MM.1S (cell line): ENCODE data around the gene PROKR1.

Source experiments
- CTCF ChIP-seq: fragments of 300-600 bp; sonication (generic); IDR thresholded peaks from 2 replicates; pipeline ENCODE4 v1.5.1; 2016; ENCODE audit warnings: antibody characterized with exemption, low read length, mixed read lengths
- EZH2 ChIP-seq: fragments of 300-600 bp; sonication (generic); optimal IDR thresholded peaks from 2 replicates; pipeline ENCODE3; 2017; ENCODE audit warnings: low read depth, mild to moderate bottlenecking, antibody characterized with exemption, low read length, mixed read lengths

- TF ChIP-seq CTCF: no peak
- no peak for TF ChIP-seq EZH2
Observed at GRCh38 chr2:68605939-68606338, 37.4 kb upstream of the PROKR1 start.
